Mesothelial cell of epicardium (in vitro differentiated cells): ENCODE data around the gene XPO1. TPM values are rescaled to one million over a fixed set of nuclear protein-coding genes. Genes with fewer than 3 reads are reported as not detected.

Experiments used
- DNase-seq, 2 experiments: peaks; one replicate each; pipeline ENCODE4 v3.0.0; 2021; ENCODE audit warnings: low spot score in 2 of 2; ENCODE audit not compliant: unreplicated experiment in 2 of 2
- H3K27ac Mint-ChIP-seq: 2 replicates; pipeline ENCODE4 v1.8.0; 2021; ENCODE audit warnings: mixed read lengths
- H3K27me3 Mint-ChIP-seq: 2 replicates; pipeline ENCODE4 v1.8.0; 2021; ENCODE audit warnings: low read depth, mixed read lengths
- H3K36me3 Mint-ChIP-seq: 2 replicates; pipeline ENCODE4 v1.8.0; 2021; ENCODE audit warnings: mixed read lengths
- H3K4me1 Mint-ChIP-seq: 2 replicates; pipeline ENCODE4 v1.8.0; 2021; ENCODE audit warnings: mixed read lengths
- H3K4me3 Mint-ChIP-seq: 2 replicates; pipeline ENCODE4 v1.8.0; 2021; ENCODE audit warnings: mild to moderate bottlenecking, moderate library complexity, mixed read lengths
- H3K9me3 Mint-ChIP-seq: 2 replicates; pipeline ENCODE4 v1.8.0; 2021; ENCODE audit warnings: mixed read lengths
- CTCF ChIP-seq: fragments of 200-600 bp; sonication (generic); IDR thresholded peaks from one replicate; pipeline ENCODE4 v1.5.0; 2021; ENCODE audit warnings: antibody characterized with exemption; ENCODE audit not compliant: unreplicated experiment
- total RNA-seq: library from RNA; stranded (reverse); gene quantifications from 3 replicates; pipeline ENCODE4 v1.2.1, GENCODE V29; 2021

XPO1 gene
- total RNA-seq, 1 donor from 2014 or later, result 219 TPM

GRCh38 chr2:61566566-61566965 lies 28.4 kb upstream of the XPO1 start:
- no peak for TF ChIP-seq CTCF
- Mint-ChIP-seq H3K9me3 (no peaks in the 10 kb centered on the region), H3K4me1 (no peaks in the 10 kb centered on the region), H3K27me3 (no peaks in the 10 kb centered on the region), H3K27ac (no peak overlapping the region), H3K4me3 (no peak overlapping the region), H3K36me3 (no peaks in the 10 kb centered on the region)
- DNase-seq, result no peak

- H3K36me3 Mint-ChIP-seq, result no peaks in the 10 kb centered on the region
- TF ChIP-seq CTCF, result no peak
- H3K4me3 Mint-ChIP-seq, result no peak overlapping the region
Measured at GRCh38 chr2:61562615-61563014, 24.5 kb upstream of the XPO1 start.

GRCh38 chr2:61558160-61558559 lies 20.0 kb upstream of the XPO1 start:
- H3K4me3 Mint-ChIP-seq, result no peak overlapping the region
- no peaks in the 10 kb centered on the region for H3K9me3 Mint-ChIP-seq
- H3K27ac Mint-ChIP-seq, result no peak overlapping the region
- H3K36me3 Mint-ChIP-seq, result no peaks in the 10 kb centered on the region
- TF ChIP-seq CTCF, result no peak
- no peak for DNase-seq
- no peaks in the 10 kb centered on the region for H3K4me1 Mint-ChIP-seq
- H3K27me3 Mint-ChIP-seq, result no peaks in the 10 kb centered on the region

More at GRCh38 chr2:61562615-61563014, 24.5 kb upstream of the XPO1 start:
- Mint-ChIP-seq H3K27me3 (no peaks in the 10 kb centered on the region), H3K27ac (no peak overlapping the region), H3K4me1 (no peaks in the 10 kb centered on the region), H3K9me3 (no peaks in the 10 kb centered on the region)
- no peak for DNase-seq

- no peaks in the 10 kb centered on the region for H3K4me1 Mint-ChIP-seq
- H3K27ac Mint-ChIP-seq, result no peak overlapping the region
Measured at GRCh38 chr2:61557381-61557780, 19.2 kb upstream of the XPO1 start.

GRCh38 chr2:61554604-61555003 lies 16.4 kb upstream of the XPO1 start:
- no peak for TF ChIP-seq CTCF
- Mint-ChIP-seq H3K27ac (no peak overlapping the region), H3K4me3 (no peak overlapping the region), H3K4me1 (no peaks in the 10 kb centered on the region), H3K36me3 (no peaks in the 10 kb centered on the region), H3K27me3 (no peaks in the 10 kb centered on the region), H3K9me3 (no peaks in the 10 kb centered on the region)
- no peak for DNase-seq

More at GRCh38 chr2:61557381-61557780, 19.2 kb upstream of the XPO1 start:
- no peak for DNase-seq
- no peaks in the 10 kb centered on the region for H3K27me3 Mint-ChIP-seq
- H3K9me3 Mint-ChIP-seq, result no peaks in the 10 kb centered on the region
- H3K4me3 Mint-ChIP-seq, result no peak overlapping the region
- no peaks in the 10 kb centered on the region for H3K36me3 Mint-ChIP-seq
- no peak for TF ChIP-seq CTCF
